Measurements from ENCODE around the gene LRRFIP1.

GRCh38 chr2:237692601-237693290, 65.4 kb downstream of the LRRFIP1 start:
- TF ChIP-seq RAD51 (IDR thresholded peaks at IDR 0.05) (no peak), GABPA (IDR thresholded peaks at IDR 0.05; ENCODE audit: low read depth) (no peak), SIN3A (IDR thresholded peaks at IDR 0.05; ENCODE audit: low read depth, low read length) (no peak), RFX5 (IDR thresholded peaks at IDR 0.05; ENCODE audit: low read depth, low read length) (no peak), CTCF (IDR thresholded peaks at IDR 0.05 in 2 of 3, conservative IDR thresholded peaks at IDR 0.05 in 1 of 3; ENCODE audit: control insufficient read depth in 2 of 3, extremely low read depth in 1 of 3, insufficient read depth in 1 of 3, low read depth in 3 of 3, low read length in 3 of 3) (no peak), POLR2AphosphoS5 (IDR thresholded peaks at IDR 0.05; ENCODE audit: low read length) (no peak), MAX (IDR thresholded peaks at IDR 0.05; ENCODE audit: low read depth, low read length) (no peak), EP300 (IDR thresholded peaks at IDR 0.05; ENCODE audit: borderline replicate concordance in 1 of 2, control insufficient read depth in 1 of 2, low read depth in 2 of 2, low read length in 2 of 2) (no peak), ZBTB33 (IDR thresholded peaks at IDR 0.05) (no peak), REST (IDR thresholded peaks at IDR 0.05; ENCODE audit: low read depth, low read length) (no peak), PRDM15 (CRISPR knock-in tag; IDR thresholded peaks at IDR 0.05) (no peak), SP1 (IDR thresholded peaks at IDR 0.05; ENCODE audit: low read depth, low read length) (no peak), EZH2 (IDR thresholded peaks at IDR 0.05; ENCODE audit: borderline replicate concordance, control insufficient read depth, low read depth, low read length) (no peak)

Data from GM12878 (cell line).